IPS-15b (cell line): ENCODE measurements around the gene ORC6.
"Not testable (repeated sequence)": the region's sequence is repeated elsewhere in the genome, so short reads cannot be mapped to it uniquely, and the experiment has no call there.

Source experiments
- H3K27me3 ChIP-seq: one replicate; pipeline ENCODE4 v1.6.1; 2013; ENCODE audit warnings: low read length; ENCODE audit not compliant: control insufficient read depth, insufficient read depth
- H3K36me3 ChIP-seq: one replicate; pipeline ENCODE4 v1.6.1; 2013; ENCODE audit warnings: low read length; ENCODE audit not compliant: control insufficient read depth, insufficient read depth
- H3K4me1 ChIP-seq: one replicate; pipeline ENCODE4 v1.6.1; 2013; ENCODE audit warnings: mild to moderate bottlenecking, low read length; ENCODE audit not compliant: control insufficient read depth, insufficient read depth
- H3K4me3 ChIP-seq: one replicate; pipeline ENCODE4 v1.5.1; 2013; ENCODE audit warnings: low read depth, low read length
- H3K9ac ChIP-seq: one replicate; pipeline ENCODE4 v1.6.1; 2013; ENCODE audit warnings: low read depth, mild to moderate bottlenecking, low read length
- H3K9me3 ChIP-seq: one replicate; pipeline ENCODE4 v1.6.1; 2013; ENCODE audit warnings: mild to moderate bottlenecking, low read length; ENCODE audit not compliant: control insufficient read depth, insufficient read depth

The ORC6 gene

DNA sequence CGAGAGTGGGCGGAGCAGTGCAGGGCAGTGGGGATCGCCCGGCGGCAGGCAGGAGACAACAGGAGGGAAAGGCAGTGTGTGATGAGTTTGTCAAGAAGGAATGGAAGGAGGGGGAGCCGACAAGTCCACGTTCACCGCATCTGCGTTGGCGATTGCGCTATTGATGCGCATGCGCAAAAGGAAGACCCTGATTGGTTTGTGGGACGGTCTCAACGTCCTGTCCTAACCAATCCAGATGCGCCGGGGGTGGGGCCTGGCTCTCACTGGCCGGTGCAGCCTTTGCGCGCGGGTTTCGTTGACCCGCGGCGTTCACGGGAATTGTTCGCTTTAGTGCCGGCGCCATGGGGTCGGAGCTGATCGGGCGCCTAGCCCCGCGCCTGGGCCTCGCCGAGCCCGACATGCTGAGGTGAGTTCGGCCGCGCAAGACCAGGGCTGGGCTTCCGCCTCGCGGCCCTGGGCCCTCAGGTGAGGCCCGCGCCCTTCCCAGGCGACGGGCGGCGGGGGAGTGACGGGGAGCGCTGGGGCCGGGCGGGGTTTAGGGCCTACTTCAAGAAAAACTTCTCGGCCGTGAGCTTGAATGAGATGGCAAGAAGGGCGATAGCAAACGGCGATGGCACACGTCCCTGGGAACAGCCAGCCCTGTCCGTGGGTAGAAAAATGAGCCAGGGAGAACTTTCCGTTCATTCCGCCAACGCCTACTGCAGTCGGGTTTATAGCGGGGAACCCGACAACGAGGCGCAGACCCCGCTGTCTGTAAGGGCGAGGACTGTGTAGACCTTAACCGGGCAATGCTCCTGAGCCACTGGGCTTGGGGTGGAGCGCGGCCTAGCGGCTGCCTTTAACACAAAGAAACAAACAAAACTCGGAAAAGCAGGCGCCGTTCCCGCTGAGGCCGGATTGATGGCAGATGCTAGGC is at the start of gene ORC6:
ORC6 (plus strand) TSS at position 295 of the 916 bp plus-strand sequence; CDS start at position 342, 47 bp downstream.
- Histone ChIP-seq H3K27me3 (no peaks in the 10 kb centered on the region), H3K4me1 (peaks cover 16% of the 10 kb centered on the region), H3K4me3 (peak within 1 kb of the TSS; percentile 87)

DNA sequence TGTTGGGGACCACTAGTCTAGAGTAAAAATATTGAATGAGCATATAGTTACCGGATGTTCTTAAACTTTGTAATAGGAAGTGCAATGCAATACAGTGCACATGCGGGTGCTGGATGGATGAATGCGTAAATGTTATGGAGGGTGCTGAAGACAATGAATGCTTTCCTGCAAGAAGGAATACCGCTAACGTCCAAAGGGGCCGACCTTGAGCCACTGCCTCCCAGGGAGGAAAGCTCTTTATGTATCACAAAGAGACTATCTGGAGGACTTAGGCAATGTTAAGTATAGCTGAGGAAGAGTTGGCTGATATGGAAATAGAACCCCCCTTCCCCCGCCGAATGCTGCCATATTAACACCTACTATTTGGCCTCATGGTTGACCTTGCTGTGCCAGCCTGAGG is 40.8 kb upstream of the ORC6 start:
- Histone ChIP-seq H3K27me3 (no peaks in the 10 kb centered on the region), H3K4me1 (no peaks in the 10 kb centered on the region), H3K9ac (no peak overlapping the region), H3K36me3 (no peaks in the 10 kb centered on the region), H3K9me3 (no peaks in the 10 kb centered on the region), H3K4me3 (no peak overlapping the region)

More for the DNA sequence above, at the start of gene ORC6:
- H3K36me3 ChIP-seq = peaks cover 16% of the 10 kb centered on the region
- peak within 1 kb of the TSS; percentile 97 for H3K9ac ChIP-seq
- H3K9me3 ChIP-seq = no peaks in the 10 kb centered on the region

GRCh38 chr16:46649588-46650253 is 39.7 kb upstream of the ORC6 start:
- H3K9me3 ChIP-seq = no peaks in the 10 kb centered on the region
- H3K36me3 ChIP-seq = no peaks in the 10 kb centered on the region
- no peak overlapping the region for H3K9ac ChIP-seq
- H3K27me3 ChIP-seq = no peaks in the 10 kb centered on the region
- H3K4me1 ChIP-seq = no peaks in the 10 kb centered on the region
- H3K4me3 ChIP-seq = no peak overlapping the region

DNA sequence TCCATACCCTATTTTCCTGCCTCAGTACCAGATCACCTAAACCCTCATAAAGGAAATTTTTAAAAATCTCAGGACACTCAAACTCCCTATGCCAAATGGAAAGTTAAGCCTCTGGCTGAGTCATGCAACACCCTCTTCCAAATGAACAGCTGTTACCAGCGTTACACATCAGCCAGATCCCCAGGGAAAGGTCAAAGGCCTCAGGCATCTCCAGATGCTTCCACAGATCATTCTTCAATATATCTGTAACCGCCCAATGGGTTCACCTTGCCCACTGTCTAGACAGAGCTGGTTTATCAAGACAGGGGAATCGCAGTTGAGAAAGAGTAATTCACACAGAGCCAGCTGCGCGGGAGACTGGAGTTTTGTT is 39.2 kb upstream of the ORC6 start:
- no peak overlapping the region for H3K9ac ChIP-seq
- H3K4me3 ChIP-seq = no peak overlapping the region
- no peaks in the 10 kb centered on the region for H3K4me1 ChIP-seq
- no peaks in the 10 kb centered on the region for H3K9me3 ChIP-seq
- no peaks in the 10 kb centered on the region for H3K27me3 ChIP-seq
- H3K36me3 ChIP-seq = no peaks in the 10 kb centered on the region

- H3K9ac ChIP-seq = no peak overlapping the region
- no peaks in the 10 kb centered on the region for H3K9me3 ChIP-seq
- no peaks in the 10 kb centered on the region for H3K27me3 ChIP-seq
- no peak overlapping the region for H3K4me3 ChIP-seq
- no peaks in the 10 kb centered on the region for H3K36me3 ChIP-seq
- H3K4me1 ChIP-seq = no peaks in the 10 kb centered on the region
Observed at GRCh38 chr16:46651305-46651704, 38.2 kb upstream of the ORC6 start.

DNA sequence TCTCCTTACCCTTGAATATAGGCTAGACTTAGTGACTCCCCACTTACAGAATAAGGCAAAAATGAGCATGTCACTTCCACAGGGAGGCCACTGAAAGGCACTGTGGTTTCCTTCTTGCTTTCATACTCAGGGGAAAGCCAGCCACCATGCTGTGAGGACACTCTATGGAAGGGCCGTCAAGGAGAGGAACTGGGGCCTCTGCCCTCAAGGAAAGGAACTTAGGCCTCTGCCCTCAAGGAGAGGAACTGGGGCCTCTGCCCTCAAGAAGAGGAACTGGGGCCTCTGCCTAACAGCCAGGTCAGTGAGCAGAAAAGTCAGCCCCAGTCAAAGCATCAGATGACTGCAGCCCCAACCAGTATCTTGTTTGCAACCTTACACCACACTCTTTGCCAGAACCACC is 30.5 kb upstream of the ORC6 start:
- no peaks in the 10 kb centered on the region for H3K27me3 ChIP-seq
- H3K36me3 ChIP-seq = peaks cover 22% of the 10 kb centered on the region
- H3K9ac ChIP-seq = no peak overlapping the region
- no peaks in the 10 kb centered on the region for H3K4me1 ChIP-seq
- no peaks in the 10 kb centered on the region for H3K9me3 ChIP-seq
- H3K4me3 ChIP-seq = no peak overlapping the region

DNA sequence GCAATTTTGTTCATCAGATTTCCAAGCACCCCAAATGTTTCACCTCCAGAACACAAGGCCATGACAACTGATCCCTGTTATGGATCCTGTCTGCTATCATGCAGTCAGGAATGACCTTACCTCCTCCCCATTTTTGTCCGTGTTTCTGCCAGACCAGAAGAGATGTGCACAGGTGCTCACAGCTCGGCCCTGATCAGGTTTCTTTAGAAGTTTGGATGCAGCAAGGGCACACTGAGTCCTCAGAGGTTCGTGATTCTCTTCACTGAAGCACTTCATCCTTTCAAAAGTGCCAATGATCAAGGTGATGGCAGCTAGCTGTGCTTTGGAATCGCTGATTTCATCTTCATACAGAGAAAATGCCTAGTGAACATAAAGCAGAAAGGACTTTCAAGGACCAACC is 27.3 kb upstream of the ORC6 start:
- Histone ChIP-seq H3K4me3 (no peak overlapping the region), H3K4me1 (no peaks in the 10 kb centered on the region), H3K9me3 (no peaks in the 10 kb centered on the region), H3K9ac (no peak overlapping the region), H3K27me3 (no peaks in the 10 kb centered on the region), H3K36me3 (peaks cover 22% of the 10 kb centered on the region)

DNA sequence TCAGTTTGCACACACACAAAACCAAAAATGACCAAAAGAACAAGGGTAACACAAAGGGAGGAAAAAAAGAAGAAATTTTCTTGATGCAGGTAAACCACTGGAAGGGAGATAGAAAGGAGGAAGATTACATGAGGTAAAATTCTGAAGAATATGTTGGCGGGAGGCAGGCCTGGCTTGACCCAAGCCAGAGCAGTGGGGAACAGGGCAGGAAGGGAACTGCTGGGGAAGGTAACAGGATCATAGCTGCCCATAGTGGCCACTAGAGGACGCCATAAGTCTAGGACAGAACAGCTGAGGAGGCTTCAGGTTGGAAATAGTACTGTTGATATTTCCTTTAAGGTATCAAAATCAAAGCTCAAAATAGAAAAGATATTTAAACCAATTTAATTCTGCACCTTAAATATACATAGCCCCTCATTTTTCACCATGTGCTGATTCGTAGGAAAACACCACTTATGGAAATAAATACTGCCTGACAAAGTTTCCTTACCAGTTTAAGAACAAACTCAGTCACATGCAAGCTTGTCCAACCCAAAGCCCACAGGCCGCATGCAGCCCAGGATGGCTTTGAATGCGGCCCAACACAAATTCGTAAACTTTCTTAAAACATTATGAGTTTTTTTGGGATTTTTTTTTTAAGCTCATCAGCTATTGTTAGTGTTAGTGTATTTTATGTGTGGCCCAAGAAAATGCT is 16.0 kb upstream of the ORC6 start:
- Histone ChIP-seq H3K27me3 (no peaks in the 10 kb centered on the region), H3K4me3 (no peak overlapping the region), H3K9me3 (no peaks in the 10 kb centered on the region), H3K9ac (no peak overlapping the region), H3K36me3 (peaks cover 12% of the 10 kb centered on the region), H3K4me1 (no peaks in the 10 kb centered on the region)

- not testable (repeated sequence) for H3K4me3 ChIP-seq, H3K27me3 ChIP-seq, H3K9ac ChIP-seq, H3K36me3 ChIP-seq, H3K4me1 ChIP-seq, H3K9me3 ChIP-seq
Observed at GRCh38 chr16:46677943-46678342, 11.5 kb upstream of the ORC6 start.

DNA sequence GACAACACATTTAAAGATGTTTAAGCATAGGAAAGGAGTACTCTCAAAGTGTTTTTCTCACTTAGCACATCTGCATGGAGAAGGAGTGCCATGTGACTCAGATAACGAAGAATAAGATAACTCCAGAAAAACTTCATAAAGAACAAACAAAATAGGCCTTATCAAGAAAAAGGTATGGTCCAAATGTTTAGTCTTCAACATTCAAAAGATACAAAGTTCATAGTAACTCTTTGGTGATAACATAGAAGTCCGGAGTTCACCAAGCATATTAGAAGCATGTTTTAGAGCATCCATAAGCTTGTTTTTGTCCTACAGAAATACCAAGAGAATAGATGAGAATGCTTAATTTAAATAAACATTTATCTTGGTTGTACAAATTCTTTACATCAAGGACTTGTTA is 7.6 kb upstream of the ORC6 start:
- H3K4me3 ChIP-seq, H3K9me3 ChIP-seq, H3K27me3 ChIP-seq, H3K9ac ChIP-seq, H3K36me3 ChIP-seq, H3K4me1 ChIP-seq: not testable (repeated sequence)

DNA sequence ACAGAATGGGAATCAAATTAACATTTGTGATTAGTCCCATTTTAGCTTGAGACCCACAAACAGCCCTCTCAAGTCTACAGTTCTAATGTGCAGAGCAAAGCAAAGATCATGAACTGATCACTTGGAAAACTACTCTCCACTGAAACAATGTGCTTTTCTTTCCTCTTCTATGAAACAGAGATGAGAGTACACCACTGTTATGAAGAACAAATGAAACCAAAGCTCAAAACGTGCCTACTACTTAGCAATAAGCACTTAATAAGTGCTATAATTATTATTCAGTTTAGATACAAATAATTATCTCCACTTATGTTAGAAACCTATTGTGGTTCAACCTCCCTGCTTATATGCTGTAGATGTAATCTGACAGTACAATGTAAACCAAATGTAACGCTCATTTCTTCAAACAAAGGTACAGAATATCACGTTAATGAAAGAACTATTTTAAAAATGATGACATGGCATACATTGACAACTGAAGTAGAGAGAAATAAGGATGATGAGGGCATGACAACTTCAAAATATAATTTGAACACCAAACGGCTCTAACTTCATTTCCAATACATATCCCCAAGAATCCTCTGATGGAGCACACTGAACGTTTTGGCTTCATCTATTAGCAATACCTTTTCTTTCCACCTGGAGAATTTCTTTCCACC is 2.5 kb upstream of the ORC6 start:
- Histone ChIP-seq H3K4me1 (peaks cover 16% of the 10 kb centered on the region), H3K9ac (no peak overlapping the region), H3K4me3 (peak overlapping the region; percentile 87)

More for the DNA sequence above, 2.5 kb upstream of the ORC6 start:
- Histone ChIP-seq H3K9me3 (no peaks in the 10 kb centered on the region), H3K27me3 (no peaks in the 10 kb centered on the region), H3K36me3 (peaks cover 9% of the 10 kb centered on the region)
